HG02870 (cell line): ENCODE measurements around the gene EXOC2.

ENCODE experiments used
- ATAC-seq: cut with Tn5 transposase; IDR thresholded peaks from one replicate; pipeline ENCODE4 v1.9.1; 2021; ENCODE audit warnings: mild to moderate bottlenecking, moderate library complexity; ENCODE audit not compliant: unreplicated experiment

Gene EXOC2

DNA sequence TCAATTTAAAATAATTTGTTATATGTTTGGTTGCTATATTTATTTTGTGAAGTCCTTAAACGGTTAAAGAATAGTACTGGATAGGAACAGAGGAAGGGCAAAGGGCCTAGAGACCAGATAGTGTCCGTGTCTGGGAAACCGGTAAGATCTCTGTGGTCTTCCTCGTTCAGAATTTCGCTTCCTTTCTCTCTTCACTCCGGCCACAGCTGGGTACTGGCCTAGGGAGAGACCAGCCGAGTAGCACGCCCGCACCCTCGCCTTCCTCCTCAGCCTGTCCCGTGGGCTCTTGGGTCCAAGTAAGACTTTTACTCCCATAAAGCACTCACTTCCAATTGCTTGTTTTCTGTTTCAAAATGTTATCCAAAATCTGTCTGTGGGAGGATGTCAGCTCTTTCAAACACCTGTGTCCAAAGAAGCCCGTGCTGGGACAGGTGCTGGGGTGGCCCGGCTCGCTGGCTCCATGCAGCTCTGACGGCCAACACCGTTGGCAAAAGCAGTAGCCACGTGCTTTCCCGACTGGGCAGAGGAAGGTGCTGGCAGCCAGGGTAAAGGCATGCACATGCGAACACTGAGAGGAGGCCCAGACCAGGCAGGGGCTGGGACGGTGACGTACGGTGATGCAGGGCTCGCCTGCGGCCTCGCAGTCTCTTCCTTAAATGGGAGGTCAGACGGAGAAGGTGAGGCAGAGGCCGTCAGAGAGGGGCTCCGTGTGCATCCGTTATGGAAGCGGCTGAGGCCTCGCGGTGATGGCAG, 189.2 kb downstream of the EXOC2 start:
- ATAC-seq, result no peak

- no peak for ATAC-seq
Observed at GRCh38 chr6:502761-503160, 190.2 kb downstream of the EXOC2 start.

- ATAC-seq, result no peak
Observed at GRCh38 chr6:501891-502601, 190.9 kb downstream of the EXOC2 start.

- ATAC-seq, result no peak
Observed at GRCh38 chr6:499617-500016, 193.3 kb downstream of the EXOC2 start.

DNA sequence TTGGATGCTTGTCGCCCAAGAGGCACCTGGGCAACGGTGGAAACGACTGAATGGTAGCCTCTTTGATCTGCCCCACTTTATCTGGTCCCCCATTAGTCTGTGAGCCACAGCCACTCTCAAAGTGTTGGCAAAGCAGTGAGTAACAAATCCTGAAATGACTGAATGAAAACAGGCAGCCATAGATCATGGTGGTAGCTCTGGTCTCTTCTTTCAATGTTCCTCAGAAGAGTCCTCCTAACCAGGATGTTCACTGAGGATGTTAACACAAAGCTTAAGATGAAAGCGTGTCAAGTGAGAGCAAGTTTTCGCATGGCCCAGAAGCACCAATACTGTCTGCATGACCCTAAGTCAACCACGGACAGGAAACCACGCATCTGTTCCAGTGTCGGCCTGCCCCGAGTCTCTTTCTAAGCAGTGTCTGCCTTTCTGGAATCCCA, 194.1 kb downstream of the EXOC2 start:
- ATAC-seq, result no peak

- no peak for ATAC-seq
Observed at GRCh38 chr6:497258-497657, 195.7 kb downstream of the EXOC2 start.

- no peak for ATAC-seq
Observed at GRCh38 chr6:496649-497048, 196.3 kb downstream of the EXOC2 start.

DNA sequence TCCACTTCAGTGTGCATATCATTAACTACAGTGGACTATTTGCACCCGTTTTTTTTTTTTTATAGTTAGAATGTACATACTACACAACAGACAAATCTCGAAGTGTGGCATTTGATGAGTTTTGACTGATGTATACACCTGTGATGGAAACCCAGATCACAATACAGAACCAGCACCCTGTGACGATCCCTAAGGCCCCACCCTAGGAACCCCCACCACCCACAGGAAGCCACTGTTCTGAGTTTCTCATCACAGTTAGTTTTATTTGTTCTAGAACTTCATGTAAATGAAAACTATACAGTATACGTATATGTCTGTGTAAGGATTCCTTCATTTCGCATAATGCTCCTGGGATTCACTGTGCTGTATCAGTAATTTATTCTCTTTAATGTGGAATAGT, 198.5 kb downstream of the EXOC2 start:
- ATAC-seq, result no peak

DNA sequence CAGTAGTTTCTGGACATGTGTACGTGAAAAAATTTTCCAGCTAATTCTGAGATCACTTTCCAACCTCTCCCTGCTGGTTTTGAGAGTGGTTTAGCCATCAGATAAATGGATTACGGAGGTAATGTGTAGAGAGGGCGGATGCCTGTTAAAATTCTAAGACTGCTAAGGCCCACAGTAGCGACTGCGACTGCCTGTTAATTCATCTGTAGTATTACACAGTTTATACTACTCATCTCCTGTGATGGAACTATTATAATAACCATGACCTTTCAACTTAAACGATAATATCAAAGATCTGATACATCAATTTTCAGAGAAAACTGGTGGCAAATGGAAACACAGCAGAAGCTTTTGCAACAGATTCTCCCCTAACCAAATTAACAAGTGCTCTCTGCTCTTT, 199.1 kb downstream of the EXOC2 start:
- no peak for ATAC-seq

DNA sequence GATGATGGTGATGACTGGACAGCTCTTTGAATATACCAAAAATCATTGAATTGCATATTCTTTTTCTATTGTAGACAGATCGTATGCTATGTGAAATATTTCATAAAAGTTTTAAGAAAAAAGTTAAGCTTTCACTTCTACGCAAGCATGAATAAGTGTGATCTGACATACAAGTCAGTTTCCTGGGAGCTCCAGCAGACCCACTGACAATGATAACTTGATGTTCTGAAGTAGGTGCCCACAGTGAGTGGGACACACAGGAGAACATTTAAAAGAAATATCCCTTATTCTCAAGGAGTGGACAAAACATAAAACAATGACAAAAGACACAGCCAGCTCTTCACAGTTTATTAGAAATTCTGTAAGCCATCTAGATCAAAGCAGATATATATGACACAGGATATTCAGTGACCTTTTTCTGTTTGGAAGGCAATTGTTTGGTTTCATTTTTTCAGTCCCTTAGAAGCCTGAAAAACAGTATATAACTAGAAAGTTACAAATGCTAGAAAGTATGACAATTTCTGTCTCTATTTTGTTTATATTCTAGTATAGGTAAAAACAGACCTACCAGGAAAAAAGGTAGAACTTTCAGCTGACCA, 200.0 kb downstream of the EXOC2 start:
- ATAC-seq, result no peak

GRCh38 chr6:492178-492577, 200.8 kb downstream of the EXOC2 start:
- ATAC-seq, result no peak

GRCh38 chr6:491233-491632, 201.7 kb downstream of the EXOC2 start:
- no peak for ATAC-seq

- ATAC-seq, result peak; percentile 48
Observed at GRCh38 chr6:490251-491037, 202.5 kb downstream of the EXOC2 start.

DNA sequence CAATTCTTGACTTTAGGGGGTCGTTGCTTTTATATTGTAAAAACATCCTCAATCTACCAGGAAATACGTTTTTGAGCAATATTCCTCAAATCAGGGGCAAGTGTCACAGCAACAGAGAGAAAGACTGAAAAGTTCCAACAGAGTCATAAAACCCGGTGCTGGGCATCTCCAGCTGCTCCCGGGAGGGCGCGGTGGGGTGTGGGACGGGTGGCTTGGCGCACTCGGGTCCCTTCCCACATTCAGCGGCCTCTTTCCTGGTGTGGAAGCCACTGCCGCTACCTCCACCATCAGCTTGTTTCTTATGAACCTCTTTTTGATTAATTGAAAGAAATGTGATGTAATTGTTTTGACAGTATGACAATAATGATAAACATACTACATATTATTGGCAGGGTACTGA, 203.2 kb downstream of the EXOC2 start:
- no peak for ATAC-seq

DNA sequence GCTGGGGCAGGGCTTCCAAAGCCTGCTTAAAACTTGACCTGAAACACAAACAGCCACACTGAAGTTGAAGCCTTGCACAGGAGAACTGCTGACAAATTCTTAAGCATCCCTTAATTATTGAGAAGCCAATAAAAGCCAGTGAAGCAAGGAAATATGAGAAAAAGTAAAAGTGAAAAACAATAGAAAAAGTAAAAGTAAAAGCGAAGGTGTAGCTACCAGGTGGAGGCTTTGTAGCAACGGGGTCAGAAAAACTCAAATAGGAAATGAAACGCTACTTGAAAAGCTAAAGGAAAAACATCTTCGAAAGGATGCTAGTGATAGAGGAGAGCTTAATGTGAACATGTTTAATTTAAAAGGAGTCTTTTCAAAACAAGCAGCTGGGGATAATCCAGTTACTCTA, 203.9 kb downstream of the EXOC2 start:
- no peak for ATAC-seq

GRCh38 chr6:487956-488355, 205.0 kb downstream of the EXOC2 start:
- no peak for ATAC-seq

DNA sequence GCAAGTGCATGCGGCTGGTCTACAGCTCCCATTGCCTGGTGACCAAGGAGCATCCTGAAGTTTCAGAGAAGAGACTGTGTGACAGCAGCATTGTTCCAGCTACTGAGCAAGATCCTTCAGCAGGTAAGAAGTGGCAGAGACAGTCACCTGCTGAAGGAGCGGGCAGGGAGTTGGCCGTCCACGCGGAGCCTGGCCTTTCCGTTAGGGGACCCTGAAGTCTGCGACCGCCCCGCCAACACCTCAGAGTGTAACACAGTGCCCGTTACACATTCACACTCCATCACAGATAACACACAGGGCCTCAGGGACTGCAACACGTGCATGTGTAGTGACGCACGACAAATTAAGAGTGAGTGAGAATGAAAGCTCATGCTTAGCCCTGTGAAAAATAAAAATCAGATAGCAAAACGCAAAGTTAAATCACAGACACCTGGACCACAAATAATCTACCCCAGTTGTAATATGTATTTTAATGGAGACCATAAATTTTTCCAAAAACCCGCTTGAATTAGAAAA, 207.2 kb downstream of the EXOC2 start:
- ATAC-seq, result no peak

DNA sequence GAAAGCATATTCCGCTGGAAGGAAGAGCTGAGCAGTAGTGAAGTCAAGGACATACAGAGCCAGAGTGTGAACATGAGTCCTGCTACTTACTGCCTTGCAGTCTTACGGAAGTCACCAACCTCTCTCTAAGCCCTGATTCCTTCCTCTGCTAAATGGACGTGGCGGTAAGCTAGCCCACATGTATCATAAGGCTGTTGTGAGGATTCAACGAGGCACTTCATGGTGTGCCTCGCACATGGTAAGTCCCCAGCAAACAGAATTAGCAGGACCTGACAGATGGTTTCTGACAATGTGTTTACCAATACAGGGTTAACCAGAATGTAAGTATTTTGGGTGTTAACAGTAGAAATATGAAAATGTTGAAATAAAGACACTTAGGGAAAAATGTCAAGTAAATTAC, 208.2 kb downstream of the EXOC2 start:
- no peak for ATAC-seq

DNA sequence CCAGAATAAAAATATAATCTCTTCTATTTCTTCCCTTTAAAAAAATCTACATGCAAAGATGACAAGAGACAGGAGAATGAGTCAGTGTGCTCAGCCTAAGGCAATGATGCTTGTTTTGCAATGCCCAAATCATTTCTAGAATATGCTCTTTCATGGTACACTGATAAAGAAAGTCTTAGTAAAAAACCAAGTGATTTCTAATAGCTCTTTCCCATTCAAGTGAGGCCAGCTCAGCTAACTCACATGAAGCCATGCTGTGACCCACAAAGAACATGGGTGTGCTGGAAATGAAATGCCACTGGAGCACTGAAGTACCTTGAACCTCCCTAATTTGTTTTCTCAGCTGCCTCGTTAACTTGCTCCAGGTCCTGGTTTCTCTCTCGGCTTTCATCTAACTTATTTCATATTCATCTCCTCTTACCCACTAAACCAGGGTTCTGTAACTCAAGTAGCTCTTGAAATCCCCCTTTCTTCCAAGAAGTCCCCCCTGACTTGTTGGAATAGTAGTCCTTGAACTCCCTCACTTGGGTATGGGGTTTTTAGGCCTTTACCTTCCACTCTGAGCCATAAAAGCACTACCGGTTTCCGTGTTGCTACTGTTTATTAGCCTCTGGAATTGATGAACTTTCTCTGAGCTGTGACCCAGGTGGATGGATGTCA, 208.7 kb downstream of the EXOC2 start:
- no peak for ATAC-seq

- ATAC-seq, result no peak
Observed at GRCh38 chr6:475314-475713, 217.6 kb downstream of the EXOC2 start.
